ENCODE data around the gene RFX7.
"Not testable (repeated sequence)": the region's sequence is repeated elsewhere in the genome, so short reads cannot be mapped to it uniquely, and the experiment has no call there.

RFX7 gene

GRCh38 chr15:56243163-56244037 is at the start of gene RFX7:
RFX7 (minus strand) TSS chr15:56243879; CDS start chr15:56243285, 594 bp downstream.
- peak; percentile 83 for DNase-seq

- no peak for DNase-seq
Measured at GRCh38 chr15:56292546-56293316, 49.1 kb upstream of the RFX7 start.

GRCh38 chr15:56291741-56292140 is 48.1 kb upstream of the RFX7 start:
- no peak for DNase-seq

DNA sequence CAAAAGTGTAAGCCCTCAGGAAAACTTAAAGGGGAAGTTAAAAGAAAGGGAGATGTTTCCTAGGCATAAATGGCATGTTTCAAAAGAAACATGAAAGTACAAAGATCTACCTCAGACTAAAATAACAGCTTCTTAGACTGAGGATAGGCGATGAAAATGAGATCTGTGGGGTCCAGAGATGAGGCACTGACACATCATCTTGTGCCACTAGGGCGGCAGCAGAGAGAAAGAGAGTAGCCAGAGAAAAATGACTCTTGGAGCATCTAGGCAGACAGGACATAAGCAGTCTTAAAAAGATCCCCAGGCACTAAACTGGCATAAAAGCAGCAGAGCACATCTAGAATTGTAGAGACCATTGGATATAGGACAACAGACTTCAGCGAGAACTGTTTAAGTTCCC is 42.5 kb upstream of the RFX7 start:
- no peak for DNase-seq

- no peak for DNase-seq
Measured at GRCh38 chr15:56281145-56281544, 37.5 kb upstream of the RFX7 start.

DNA sequence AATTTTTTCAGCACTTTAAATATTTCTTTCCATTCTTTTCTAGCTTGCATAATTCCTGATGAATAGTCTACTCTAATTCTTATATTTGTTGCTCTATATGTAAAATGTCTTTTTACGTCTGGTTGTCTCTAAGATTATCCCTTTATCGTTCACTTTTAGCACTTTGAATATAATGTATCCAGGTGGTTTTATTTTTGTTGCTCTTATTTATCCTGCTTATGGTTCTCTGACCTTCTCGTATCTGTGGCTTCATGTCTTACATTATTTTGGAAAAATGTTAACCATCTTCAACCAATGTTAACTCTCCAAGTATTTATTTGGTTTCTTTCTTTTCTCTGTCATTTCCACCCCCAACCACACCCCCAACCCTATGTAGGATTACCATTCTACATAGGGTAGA is 30.0 kb upstream of the RFX7 start:
- DNase-seq, result no peak

DNA sequence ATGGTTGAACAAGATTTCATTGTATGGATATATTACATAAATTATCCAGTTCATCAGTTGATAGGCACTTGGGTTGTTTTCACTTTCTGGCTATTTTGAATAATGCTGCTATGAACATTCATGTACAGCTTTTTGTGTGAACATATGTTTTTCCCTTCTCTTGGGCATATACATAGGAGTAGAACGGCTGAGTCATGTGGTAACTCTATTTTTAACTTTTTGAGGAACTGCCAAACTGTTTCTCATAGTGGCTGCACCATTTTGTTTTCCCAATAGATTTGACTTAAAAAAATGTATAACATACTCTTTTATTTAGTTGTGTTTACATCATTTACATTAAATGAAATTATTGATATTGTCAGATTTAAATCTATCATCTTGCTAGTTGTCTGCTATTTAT is 28.8 kb upstream of the RFX7 start:
- peak; percentile 8 for DNase-seq

- not testable (repeated sequence) for DNase-seq
Measured at GRCh38 chr15:56266465-56266864, 22.8 kb upstream of the RFX7 start.

DNA sequence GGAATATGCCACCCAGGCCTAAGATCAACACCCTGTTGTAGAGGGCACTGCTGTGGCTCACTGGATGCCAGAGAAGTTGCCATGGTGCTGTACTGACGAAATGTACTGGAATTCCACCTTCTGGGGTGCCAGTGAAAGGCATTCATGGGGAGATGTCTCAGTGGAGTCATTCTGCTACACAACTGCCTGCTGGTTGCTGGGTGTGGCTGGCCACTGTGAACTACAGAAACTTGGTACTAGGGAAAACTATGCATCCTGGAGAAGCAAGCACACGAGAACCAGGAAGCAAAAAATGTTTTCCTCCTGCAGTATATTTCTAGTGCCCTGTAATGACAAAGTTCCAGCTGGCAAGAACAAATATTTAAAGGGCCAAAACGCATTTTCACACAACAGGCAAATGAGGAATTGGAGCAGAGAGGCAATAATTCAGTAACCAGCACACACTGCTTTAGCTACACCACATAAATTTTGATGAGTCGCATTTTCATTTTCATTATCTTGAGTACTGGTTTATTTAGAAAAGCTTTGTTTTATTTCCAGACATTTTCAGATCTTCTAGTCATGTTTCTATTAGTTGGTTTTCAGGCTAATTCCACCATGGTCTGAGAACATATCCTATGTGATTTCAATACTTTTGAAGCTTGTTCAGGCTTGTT is 18.3 kb upstream of the RFX7 start:
- DNase-seq, result peak; percentile 3

DNA sequence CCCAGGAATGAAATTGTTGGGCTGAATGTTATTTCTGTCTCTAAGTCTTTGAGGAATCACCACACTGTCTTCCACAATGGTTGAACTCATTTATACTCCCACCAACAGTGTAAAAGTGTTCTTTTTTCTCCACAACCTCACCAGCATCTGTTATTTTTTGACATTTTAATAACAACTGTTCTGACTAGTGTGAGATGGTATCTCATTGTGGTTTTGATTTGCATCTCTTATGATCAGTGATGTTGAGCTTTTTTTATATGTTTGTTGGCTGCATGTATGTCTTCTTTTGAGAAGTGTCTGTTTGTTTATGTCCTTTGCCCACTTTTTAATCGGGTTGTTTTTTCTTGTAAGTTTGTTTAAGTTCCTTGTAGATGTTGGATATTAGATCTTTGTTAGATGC is 13.6 kb upstream of the RFX7 start:
- not testable (repeated sequence) for DNase-seq

DNA sequence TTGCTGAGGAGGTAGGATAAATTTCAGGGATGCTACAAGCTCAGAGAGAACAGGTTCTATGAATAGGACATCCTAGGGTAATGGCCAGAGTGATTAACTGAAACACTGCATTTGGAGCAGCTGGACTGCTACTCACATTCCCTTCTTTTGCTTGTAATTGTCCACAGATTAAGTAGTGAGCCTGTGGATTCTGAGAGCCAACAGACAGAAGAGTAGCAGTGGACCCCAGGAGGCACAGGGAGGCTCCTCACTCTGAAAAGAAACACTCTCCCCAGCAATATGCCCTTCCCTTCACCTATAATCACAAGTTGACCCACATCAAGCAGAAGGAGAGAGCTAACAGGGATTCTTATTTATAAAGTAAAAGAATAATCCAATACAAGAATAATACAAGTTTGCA is 10.6 kb upstream of the RFX7 start:
- no peak for DNase-seq

- DNase-seq, result no peak
Measured at GRCh38 chr15:56252386-56252785, 8.7 kb upstream of the RFX7 start.

GRCh38 chr15:56251315-56252095 is 7.8 kb upstream of the RFX7 start:
- DNase-seq, result no peak

DNA sequence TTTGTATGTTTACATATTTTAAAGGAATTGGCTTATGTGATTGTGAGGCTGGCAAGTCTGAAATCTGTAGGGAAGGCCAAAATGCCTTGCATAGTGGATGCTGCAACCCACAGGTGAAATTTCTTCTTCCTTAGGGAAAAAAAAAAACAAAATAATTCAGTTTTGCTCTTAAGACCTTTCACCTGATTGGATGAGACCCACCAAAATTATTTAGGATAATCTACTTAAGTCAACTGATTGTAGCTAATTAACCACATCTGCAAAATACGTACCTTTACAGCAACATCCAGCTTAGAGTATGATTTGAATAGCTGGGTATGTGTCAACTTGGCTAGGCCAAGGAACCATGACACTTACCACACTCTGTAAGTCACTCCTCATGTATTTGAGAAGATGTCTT is 6.9 kb upstream of the RFX7 start:
- no peak for DNase-seq

GRCh38 chr15:56249092-56249491 is 5.4 kb upstream of the RFX7 start:
- DNase-seq, result peak; percentile 26

DNA sequence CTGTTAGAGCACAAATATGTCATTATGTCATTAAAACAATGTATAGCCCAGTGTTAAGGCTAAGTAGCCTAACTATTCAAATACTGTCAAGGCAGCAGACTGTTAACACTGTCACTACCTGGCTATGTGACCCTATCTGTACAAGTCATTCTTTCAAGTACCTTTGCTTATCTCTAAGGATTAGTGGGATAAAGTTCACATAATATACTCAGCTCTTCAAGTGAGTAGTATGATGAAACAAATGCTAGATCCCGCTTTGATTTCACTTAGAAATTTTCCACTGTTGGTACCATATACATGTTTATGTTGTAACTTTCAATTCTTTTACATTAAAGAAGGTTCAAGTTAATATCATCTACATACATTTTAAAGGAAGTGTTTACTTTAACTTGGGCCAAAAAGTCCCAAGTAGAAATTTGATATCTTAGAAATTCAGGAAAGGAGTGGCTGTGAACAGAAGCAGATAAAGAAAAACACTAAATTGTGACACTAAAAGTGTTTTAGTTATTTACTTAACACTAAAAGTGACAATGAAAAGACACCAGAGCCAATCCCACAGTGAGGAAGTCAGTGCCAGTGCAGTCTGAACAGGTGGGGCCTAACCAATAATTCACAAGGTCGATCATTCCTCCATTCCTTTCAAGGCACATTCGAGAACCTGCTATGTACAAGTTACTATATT is 4.8 kb upstream of the RFX7 start:
- no peak for DNase-seq

- DNase-seq, result no peak
Measured at GRCh38 chr15:56247266-56247665, 3.6 kb upstream of the RFX7 start.

- DNase-seq, result peak; percentile 95
Measured at GRCh38 chr15:56245871-56246814, 2.5 kb upstream of the RFX7 start.

DNA sequence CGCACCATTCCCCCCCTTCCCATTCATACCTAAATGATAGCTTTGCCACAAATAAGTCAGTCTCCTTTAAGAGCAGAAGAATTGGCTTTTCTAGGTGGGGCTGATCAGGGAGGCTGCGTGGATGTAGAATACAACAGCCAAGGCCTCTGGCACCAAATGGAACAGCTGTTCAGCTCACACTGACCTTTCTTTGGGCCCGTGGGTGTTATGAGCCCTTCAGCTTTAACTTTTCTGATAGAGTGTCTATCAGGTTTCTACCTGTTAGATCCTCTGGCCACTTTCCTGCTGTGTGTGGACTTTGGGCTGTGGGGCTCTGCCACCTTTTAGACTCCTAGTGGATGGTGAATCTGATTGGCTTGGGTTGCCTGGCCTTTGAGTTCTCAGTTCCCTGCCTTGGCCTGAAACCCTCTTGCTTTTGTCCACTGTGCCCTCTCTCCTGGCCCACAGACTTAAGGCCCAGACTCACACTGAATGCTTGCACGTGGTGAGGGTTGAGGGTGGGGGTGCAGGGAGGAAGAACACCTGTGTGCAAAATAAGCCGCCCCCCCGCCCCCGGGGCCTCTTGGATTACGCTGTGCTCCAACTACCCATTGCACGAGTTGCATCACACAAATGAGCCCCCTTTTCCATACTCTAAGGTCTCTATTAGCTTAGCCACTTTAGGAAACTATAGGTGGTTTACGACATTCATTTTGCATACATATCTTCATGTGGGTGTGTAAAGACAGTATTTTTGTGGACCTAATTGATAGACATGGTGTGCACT is 1.3 kb upstream of the RFX7 start:
- DNase-seq, result no peak

All from suppressor macrophage treated with lipopolysaccharide for 4 hours (primary cell).